HG03196 (cell line): ENCODE data around the gene CTSW.
"Not testable (repeated sequence)": the region's sequence is repeated elsewhere in the genome, so short reads cannot be mapped to it uniquely, and the experiment has no call there.

Experiments used
- ATAC-seq: cut with Tn5 transposase; IDR thresholded peaks from one replicate; pipeline ENCODE4 v1.9.1; 2021; ENCODE audit not compliant: unreplicated experiment

CTSW gene

GRCh38 chr11:65879617-65880016, at the start of gene CTSW:
Gene CTSW, plus strand, starts transcription at chr11:65879837. Its CDS starts 18 bp downstream, at chr11:65879855.
- ATAC-seq = no peak

GRCh38 chr11:65832231-65832630, 47.4 kb upstream of the CTSW start:
- not testable (repeated sequence) for ATAC-seq

- peak; percentile 80 for ATAC-seq
Observed at GRCh38 chr11:65833297-65834030, 46.2 kb upstream of the CTSW start, which contains the start of gene SNX32. Gene SNX32, plus strand, starts transcription at chr11:65833963. Its CDS starts 103 bp downstream, at chr11:65834066.

- ATAC-seq = peak; percentile 7
Observed at GRCh38 chr11:65834202-65834601, 45.4 kb upstream of the CTSW start.

GRCh38 chr11:65842144-65842543, 37.5 kb upstream of the CTSW start:
- ATAC-seq = no peak

- ATAC-seq = no peak
Observed at GRCh38 chr11:65843811-65844210, 35.8 kb upstream of the CTSW start.

- no peak for ATAC-seq
Observed at GRCh38 chr11:65844231-65844872, 35.3 kb upstream of the CTSW start.

- ATAC-seq = no peak
Observed at GRCh38 chr11:65847746-65848145, 31.9 kb upstream of the CTSW start.

GRCh38 chr11:65848693-65849092, 30.9 kb upstream of the CTSW start:
- ATAC-seq = not testable (repeated sequence)

GRCh38 chr11:65849366-65849765, 30.3 kb upstream of the CTSW start:
- no peak for ATAC-seq

GRCh38 chr11:65849771-65850216, 29.8 kb upstream of the CTSW start:
- no peak for ATAC-seq

GRCh38 chr11:65850217-65851082, 29.2 kb upstream of the CTSW start:
- ATAC-seq = no peak

- ATAC-seq = no peak
Observed at GRCh38 chr11:65851083-65851579, 28.5 kb upstream of the CTSW start.

- no peak for ATAC-seq
Observed at GRCh38 chr11:65851811-65852507, 27.7 kb upstream of the CTSW start.

GRCh38 chr11:65852508-65853245, 27.0 kb upstream of the CTSW start:
- ATAC-seq = no peak

GRCh38 chr11:65853246-65853979, 26.2 kb upstream of the CTSW start:
- no peak for ATAC-seq

- no peak for ATAC-seq
Observed at GRCh38 chr11:65854161-65854592, 25.5 kb upstream of the CTSW start.

- ATAC-seq = no peak
Observed at GRCh38 chr11:65854852-65855837, 24.5 kb upstream of the CTSW start.
